ENCODE data around the gene RANBP6.
A peak's percentile ranks its signal among the peaks of the same experiment; 100 is the strongest.

DNA sequence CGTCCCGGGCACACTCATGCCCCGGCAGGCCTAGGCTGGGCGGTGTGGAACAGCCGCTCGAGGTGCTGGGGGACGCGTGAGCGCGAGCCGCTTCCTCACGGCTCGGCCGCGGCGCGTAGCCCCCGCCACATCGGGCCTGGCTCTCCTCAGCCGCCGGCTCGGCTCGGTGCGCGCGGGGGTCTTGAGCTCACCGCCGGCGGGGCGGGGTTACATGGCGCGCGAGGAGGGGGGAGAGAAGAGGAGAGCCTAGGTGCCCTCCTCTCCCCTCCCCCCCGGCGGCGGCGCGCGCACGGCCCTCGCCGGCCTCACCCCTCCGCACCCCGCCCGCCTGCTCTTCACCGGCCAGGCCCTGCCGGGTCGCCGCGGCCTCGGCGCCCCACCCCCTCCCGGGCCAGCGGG is 7.7 kb downstream of the RANBP6 start:
- TF ChIP-seq, protein P1, sequence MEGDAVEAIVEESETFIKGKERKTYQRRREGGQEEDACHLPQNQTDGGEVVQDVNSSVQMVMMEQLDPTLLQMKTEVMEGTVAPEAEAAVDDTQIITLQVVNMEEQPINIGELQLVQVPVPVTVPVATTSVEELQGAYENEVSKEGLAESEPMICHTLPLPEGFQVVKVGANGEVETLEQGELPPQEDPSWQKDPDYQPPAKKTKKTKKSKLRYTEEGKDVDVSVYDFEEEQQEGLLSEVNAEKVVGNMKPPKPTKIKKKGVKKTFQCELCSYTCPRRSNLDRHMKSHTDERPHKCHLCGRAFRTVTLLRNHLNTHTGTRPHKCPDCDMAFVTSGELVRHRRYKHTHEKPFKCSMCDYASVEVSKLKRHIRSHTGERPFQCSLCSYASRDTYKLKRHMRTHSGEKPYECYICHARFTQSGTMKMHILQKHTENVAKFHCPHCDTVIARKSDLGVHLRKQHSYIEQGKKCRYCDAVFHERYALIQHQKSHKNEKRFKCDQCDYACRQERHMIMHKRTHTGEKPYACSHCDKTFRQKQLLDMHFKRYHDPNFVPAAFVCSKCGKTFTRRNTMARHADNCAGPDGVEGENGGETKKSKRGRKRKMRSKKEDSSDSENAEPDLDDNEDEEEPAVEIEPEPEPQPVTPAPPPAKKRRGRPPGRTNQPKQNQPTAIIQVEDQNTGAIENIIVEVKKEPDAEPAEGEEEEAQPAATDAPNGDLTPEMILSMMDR (IDR thresholded peaks at IDR 0.05 in 8 of 11, conservative IDR thresholded peaks at IDR 0.05 in 3 of 11): no peak
- TF ChIP-seq POLR2AphosphoS5 (IDR thresholded peaks at IDR 0.05): peak in 1 of 3 donors; percentile 36

Data from spleen (tissue), 7 donors.